OCI-LY3 (cell line): ENCODE data around the gene CAMKK1.

Experiments
- H2AFZ ChIP-seq: fragments of 200-600, 300-600 bp; shearing (Covaris generic); 2 replicates; pipeline ENCODE4 v1.6.0; 2014; ENCODE audit warnings: antibody characterized with exemption, low read depth, low read length
- H3K27ac ChIP-seq: fragments of 200-600, 300-600 bp; sonication (generic); 2 replicates; pipeline ENCODE4 v1.5.1; 2014; ENCODE audit warnings: mild to moderate bottlenecking, low read length, moderate library complexity, mixed read lengths
- H3K27me3 ChIP-seq: fragments of 200-600, 300-600 bp; sonication (generic); 2 replicates; pipeline ENCODE4 v1.6.1; 2014; ENCODE audit warnings: low read depth, low read length, mixed read lengths
- H3K36me3 ChIP-seq: fragments of 200-600, 300-600 bp; sonication (generic); replicated peaks from 2 replicates; pipeline ENCODE3; 2014; ENCODE audit warnings: low read depth, low read length, mixed read lengths
- H3K4me1 ChIP-seq: fragments of 300-600, 200-600 bp; sonication (generic); 2 replicates; pipeline ENCODE4 v1.6.1; 2014; ENCODE audit warnings: low read length, mixed read lengths
- H3K4me2 ChIP-seq: fragments of 200-600, 300-600 bp; sonication (generic); 2 replicates; pipeline ENCODE4 v1.6.1; 2014; ENCODE audit warnings: low read length, mixed read lengths
- H3K4me3 ChIP-seq: fragments of 300-600, 200-600 bp; sonication (generic); 2 replicates; pipeline ENCODE4 v1.5.1; 2014; ENCODE audit warnings: antibody characterized with exemption, mild to moderate bottlenecking, low read length, moderate library complexity
- H3K79me2 ChIP-seq: fragments of 300-600, 200-600 bp; shearing (Covaris generic); 2 replicates; pipeline ENCODE4 v1.6.1; 2014; ENCODE audit warnings: mild to moderate bottlenecking, low read length, mixed read lengths
- H3K9ac ChIP-seq: fragments of 300-600, 200-600 bp; shearing (Covaris generic); 2 replicates; pipeline ENCODE4 v1.6.0; 2014; ENCODE audit warnings: mild to moderate bottlenecking, low read length, moderate library complexity
- H3K9me3 ChIP-seq: fragments of 200-600, 300-600 bp; shearing (Covaris generic); 2 replicates; pipeline ENCODE4 v1.6.1; 2014; ENCODE audit warnings: low read length, mixed read lengths; ENCODE audit not compliant: insufficient read depth
- H4K20me1 ChIP-seq: fragments of 200-600, 300-600 bp; sonication (generic); 2 replicates; pipeline ENCODE4 v1.6.1; 2016; ENCODE audit warnings: low read length, mixed read lengths; ENCODE audit not compliant: insufficient read depth
- EZH2phosphoT487 ChIP-seq: fragments of 200-600 bp; shearing (Covaris generic); IDR thresholded peaks from 2 replicates; pipeline ENCODE4 v1.6.1; 2018; ENCODE audit warnings: antibody characterized with exemption, mixed run types, low read depth
- TF ChIP-seq, protein P1 (sequence below): fragments of 200-600, 300-600 bp; sonication (generic); IDR thresholded peaks from 2 replicates; pipeline ENCODE4 v1.5.1; 2014; ENCODE audit warnings: antibody characterized with exemption, low read length, low read depth

CAMKK1 gene

DNA sequence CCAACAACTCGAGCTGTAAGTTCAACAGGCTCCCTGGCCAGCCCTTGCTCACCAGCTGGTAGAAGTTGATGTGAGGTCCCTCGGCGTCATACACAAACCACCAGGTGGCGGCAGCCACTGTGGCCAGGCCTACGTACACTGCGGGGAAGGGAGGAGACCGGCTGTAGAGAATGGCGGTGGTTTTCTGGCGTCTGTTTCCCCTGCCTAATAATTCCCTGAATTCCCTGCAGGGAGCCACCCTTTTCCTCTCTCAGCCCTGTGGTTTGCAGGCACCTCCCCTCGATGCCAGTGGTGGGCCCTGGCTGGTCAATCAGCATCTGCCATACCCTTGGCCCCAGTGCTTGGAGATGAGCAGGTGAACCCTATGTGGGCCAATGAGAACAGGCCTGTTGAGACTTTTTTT, 42.3 kb upstream of the CAMKK1 start:
- Histone ChIP-seq H3K9me3 (no peaks in the 10 kb centered on the region), H2AFZ (no peak overlapping the region), H3K4me3 (no peak overlapping the region), H3K27me3 (no peaks in the 10 kb centered on the region), H3K36me3 (peaks cover 25% of the 10 kb centered on the region), H3K4me1 (no peaks in the 10 kb centered on the region), H3K79me2 (no peaks in the 10 kb centered on the region), H3K4me2 (no peak overlapping the region), H3K9ac (no peak overlapping the region), H3K27ac (no peak overlapping the region), H4K20me1 (no peaks in the 10 kb centered on the region)
- no peak for TF ChIP-seq EZH2phosphoT487
- TF ChIP-seq, protein P1, sequence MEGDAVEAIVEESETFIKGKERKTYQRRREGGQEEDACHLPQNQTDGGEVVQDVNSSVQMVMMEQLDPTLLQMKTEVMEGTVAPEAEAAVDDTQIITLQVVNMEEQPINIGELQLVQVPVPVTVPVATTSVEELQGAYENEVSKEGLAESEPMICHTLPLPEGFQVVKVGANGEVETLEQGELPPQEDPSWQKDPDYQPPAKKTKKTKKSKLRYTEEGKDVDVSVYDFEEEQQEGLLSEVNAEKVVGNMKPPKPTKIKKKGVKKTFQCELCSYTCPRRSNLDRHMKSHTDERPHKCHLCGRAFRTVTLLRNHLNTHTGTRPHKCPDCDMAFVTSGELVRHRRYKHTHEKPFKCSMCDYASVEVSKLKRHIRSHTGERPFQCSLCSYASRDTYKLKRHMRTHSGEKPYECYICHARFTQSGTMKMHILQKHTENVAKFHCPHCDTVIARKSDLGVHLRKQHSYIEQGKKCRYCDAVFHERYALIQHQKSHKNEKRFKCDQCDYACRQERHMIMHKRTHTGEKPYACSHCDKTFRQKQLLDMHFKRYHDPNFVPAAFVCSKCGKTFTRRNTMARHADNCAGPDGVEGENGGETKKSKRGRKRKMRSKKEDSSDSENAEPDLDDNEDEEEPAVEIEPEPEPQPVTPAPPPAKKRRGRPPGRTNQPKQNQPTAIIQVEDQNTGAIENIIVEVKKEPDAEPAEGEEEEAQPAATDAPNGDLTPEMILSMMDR: peak; percentile 43

DNA sequence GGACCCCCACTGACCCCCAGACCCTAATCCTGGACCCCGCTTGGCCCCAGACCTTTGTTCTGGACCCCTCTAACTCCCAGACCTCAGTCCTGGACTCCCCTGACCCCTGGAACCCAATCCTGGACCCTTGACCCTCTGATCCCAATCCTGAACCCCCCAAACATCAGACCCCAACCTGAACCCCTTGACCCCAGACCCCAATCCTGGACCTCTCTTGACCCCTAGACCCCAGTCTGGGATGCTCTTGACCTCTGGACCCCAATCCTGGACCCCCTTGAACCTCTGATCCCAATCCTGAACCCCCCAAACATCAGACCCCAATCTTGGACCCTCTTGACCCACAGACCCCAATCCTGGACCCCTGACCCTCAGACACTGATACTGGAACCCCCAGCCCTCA, 36.9 kb upstream of the CAMKK1 start:
- no peaks in the 10 kb centered on the region for H3K9me3 ChIP-seq
- H3K36me3 ChIP-seq: peaks cover 1% of the 10 kb centered on the region
- H3K79me2 ChIP-seq: no peaks in the 10 kb centered on the region
- no peaks in the 10 kb centered on the region for H4K20me1 ChIP-seq
- H3K4me3 ChIP-seq: no peak overlapping the region
- no peaks in the 10 kb centered on the region for H3K4me1 ChIP-seq
- TF ChIP-seq EZH2phosphoT487: no peak
- TF ChIP-seq, protein P1: no peak
- no peak overlapping the region for H3K27ac ChIP-seq
- no peak overlapping the region for H3K4me2 ChIP-seq
- no peaks in the 10 kb centered on the region for H3K27me3 ChIP-seq
- no peak overlapping the region for H3K9ac ChIP-seq
- no peak overlapping the region for H2AFZ ChIP-seq

DNA sequence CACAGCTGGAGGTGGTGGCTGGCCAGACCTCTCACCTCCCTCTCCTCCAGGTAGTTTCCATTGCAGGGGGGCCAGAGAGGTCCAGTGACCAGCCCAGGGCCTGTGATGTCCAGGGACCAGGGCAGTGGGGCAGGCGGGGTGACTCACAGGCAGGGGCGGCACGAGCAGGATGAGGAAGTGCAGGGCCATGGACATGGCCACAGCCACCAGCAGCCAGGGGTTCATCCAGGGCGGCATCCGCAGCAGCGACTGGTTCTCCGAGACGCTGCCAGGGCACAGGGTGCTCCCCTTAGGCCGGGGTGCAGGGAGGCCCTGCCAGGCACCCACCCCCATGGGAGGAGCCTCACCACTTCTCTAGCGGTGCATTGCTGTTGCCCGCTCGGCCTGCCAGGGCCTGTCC, 36.3 kb upstream of the CAMKK1 start:
- H3K9ac ChIP-seq: no peak overlapping the region
- no peaks in the 10 kb centered on the region for H3K9me3 ChIP-seq
- H3K4me2 ChIP-seq: no peak overlapping the region
- H2AFZ ChIP-seq: no peak overlapping the region
- H3K27me3 ChIP-seq: no peaks in the 10 kb centered on the region
- no peak for TF ChIP-seq EZH2phosphoT487
- TF ChIP-seq, protein P1: no peak
- no peaks in the 10 kb centered on the region for H4K20me1 ChIP-seq
- no peaks in the 10 kb centered on the region for H3K36me3 ChIP-seq
- no peaks in the 10 kb centered on the region for H3K79me2 ChIP-seq
- H3K4me3 ChIP-seq: no peak overlapping the region
- no peaks in the 10 kb centered on the region for H3K4me1 ChIP-seq
- no peak overlapping the region for H3K27ac ChIP-seq

DNA sequence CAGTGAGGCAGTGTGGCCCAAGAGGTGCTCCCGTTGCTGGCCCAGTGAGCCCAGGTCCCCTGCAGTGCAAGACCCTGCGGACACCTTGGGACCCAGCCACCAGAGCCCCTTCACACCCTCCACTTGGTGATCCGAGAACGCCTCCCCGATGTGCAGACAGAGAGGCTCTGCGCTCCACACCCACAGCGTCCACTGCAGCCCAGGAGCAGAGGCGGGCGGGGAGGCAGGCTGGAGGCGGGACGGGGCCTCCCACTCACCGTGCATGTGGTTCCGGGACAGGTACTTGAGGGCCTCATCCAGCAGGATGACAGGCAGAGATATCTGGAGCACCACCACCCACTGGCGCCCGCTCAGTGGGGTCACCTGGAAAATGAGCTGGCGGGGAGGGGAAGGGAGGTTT, 35.6 kb upstream of the CAMKK1 start:
- H3K4me1 ChIP-seq: no peaks in the 10 kb centered on the region
- no peaks in the 10 kb centered on the region for H3K27me3 ChIP-seq
- H3K79me2 ChIP-seq: no peaks in the 10 kb centered on the region
- no peak overlapping the region for H3K27ac ChIP-seq
- H3K9me3 ChIP-seq: no peaks in the 10 kb centered on the region
- no peak for TF ChIP-seq EZH2phosphoT487
- TF ChIP-seq, protein P1: no peak
- H3K4me3 ChIP-seq: no peak overlapping the region
- no peaks in the 10 kb centered on the region for H3K36me3 ChIP-seq
- H4K20me1 ChIP-seq: no peaks in the 10 kb centered on the region
- H2AFZ ChIP-seq: no peak overlapping the region
- H3K9ac ChIP-seq: no peak overlapping the region
- no peak overlapping the region for H3K4me2 ChIP-seq
